Lung (tissue), 12 donors: ENCODE data around the gene RBM6. TPM values are rescaled to one million over a fixed set of nuclear protein-coding genes. Genes with fewer than 3 reads are reported as not detected.

ENCODE experiments used
- ATAC-seq: fragments of 200-7000 bp; cut with Tn5 transposase; one replicate; pipeline ENCODE4 v1.9.1; 2020; ENCODE audit warnings: moderate number of reproducible peaks; ENCODE audit not compliant: insufficient read depth, low FRiP score
- DNase-seq, 3 donors: peaks; one replicate each; pipeline ENCODE4 v3.0.0-alpha.2; 2013 to 2017
- H3K27ac ChIP-seq, 2 donors: one replicate each; pipeline ENCODE4 v1.5.1; 2013; ENCODE audit warnings: mild to moderate bottlenecking in 2 of 2, moderate library complexity in 2 of 2, control low read depth in 1 of 2, inconsistent platforms in 1 of 2, low read depth in 1 of 2, low read length in 1 of 2
- H3K27me3 ChIP-seq, 3 donors: one replicate each; pipeline ENCODE4 v1.5.1; 2013; ENCODE audit warnings: low read length in 2 of 3; ENCODE audit not compliant: control insufficient read depth in 3 of 3, insufficient read depth in 3 of 3
- H3K36me3 ChIP-seq, 4 donors: one replicate each; pipeline ENCODE4 v1.5.1; 2013; ENCODE audit warnings: low read length in 4 of 4, mild to moderate bottlenecking in 1 of 4, moderate library complexity in 1 of 4; ENCODE audit not compliant: control insufficient read depth in 4 of 4, insufficient read depth in 4 of 4
- H3K4me1 ChIP-seq, 5 donors: one replicate each; pipeline ENCODE4 v1.5.1; 2013; ENCODE audit warnings: low read length in 5 of 5, mild to moderate bottlenecking in 2 of 5, moderate library complexity in 1 of 5; ENCODE audit not compliant: control insufficient read depth in 5 of 5, insufficient read depth in 5 of 5
- H3K4me3 ChIP-seq: one replicate; pipeline ENCODE4 v1.5.1; 2013; ENCODE audit warnings: mild to moderate bottlenecking, control low read depth, moderate library complexity
- H3K9ac ChIP-seq, 2 donors: one replicate each; pipeline ENCODE4 v1.5.1; 2013; ENCODE audit warnings: low read length in 2 of 2, control low read depth in 1 of 2; ENCODE audit not compliant: insufficient read depth in 1 of 2
- H3K9me3 ChIP-seq, 4 donors: one replicate each; pipeline ENCODE4 v1.5.1; 2013; ENCODE audit warnings: low read length in 3 of 4, mild to moderate bottlenecking in 1 of 4, moderate library complexity in 1 of 4; ENCODE audit not compliant: control insufficient read depth in 4 of 4, insufficient read depth in 3 of 4
- WGBS, 2 donors: extraction: QIAGEN DNeasy Blood & Tissue Kit; methylation state at CpG; one replicate each; pipeline ENCODE4 v1.1.7; 2013; 5-methylcytosine and 5-hydroxymethylcytosine counted together
- polyA plus RNA-seq, 2 donors: library from polyadenylated mRNA; stranded (reverse); fragments of 200-250 nt; gene quantifications; one replicate each; pipeline ENCODE4 v1.2.1, GENCODE V29; 2013
- total RNA-seq, 2 donors: library from RNA; depleted of rRNA in 1 of 2; stranded (reverse); fragments of >200 nt in 1 of 2; gene quantifications; one replicate each; pipeline ENCODE4 v1.2.1, GENCODE V29; 2014 to 2021
- TF ChIP-seq, protein P1 (sequence below): IDR thresholded peaks from 2 replicates; pipeline ENCODE4 v1.5.1; 2012; ENCODE audit warnings: mild to moderate bottlenecking; ENCODE audit errors: control extremely low read depth, extremely low read depth
- donor health status: control.
- donor health status: control.
- donor health status: Bipolar disorder and iron deficiency.
- donor health status: healthy.
- donor health status: DM: yes; HTN: yes; CAD: no.

Gene RBM6
- total and polyA plus RNA-seq, 4 donors: 42.1 to 126 (median 79.7) TPM

- no peaks in the 10 kb centered on the region for H3K27me3 ChIP-seq
- TF ChIP-seq, protein P1, sequence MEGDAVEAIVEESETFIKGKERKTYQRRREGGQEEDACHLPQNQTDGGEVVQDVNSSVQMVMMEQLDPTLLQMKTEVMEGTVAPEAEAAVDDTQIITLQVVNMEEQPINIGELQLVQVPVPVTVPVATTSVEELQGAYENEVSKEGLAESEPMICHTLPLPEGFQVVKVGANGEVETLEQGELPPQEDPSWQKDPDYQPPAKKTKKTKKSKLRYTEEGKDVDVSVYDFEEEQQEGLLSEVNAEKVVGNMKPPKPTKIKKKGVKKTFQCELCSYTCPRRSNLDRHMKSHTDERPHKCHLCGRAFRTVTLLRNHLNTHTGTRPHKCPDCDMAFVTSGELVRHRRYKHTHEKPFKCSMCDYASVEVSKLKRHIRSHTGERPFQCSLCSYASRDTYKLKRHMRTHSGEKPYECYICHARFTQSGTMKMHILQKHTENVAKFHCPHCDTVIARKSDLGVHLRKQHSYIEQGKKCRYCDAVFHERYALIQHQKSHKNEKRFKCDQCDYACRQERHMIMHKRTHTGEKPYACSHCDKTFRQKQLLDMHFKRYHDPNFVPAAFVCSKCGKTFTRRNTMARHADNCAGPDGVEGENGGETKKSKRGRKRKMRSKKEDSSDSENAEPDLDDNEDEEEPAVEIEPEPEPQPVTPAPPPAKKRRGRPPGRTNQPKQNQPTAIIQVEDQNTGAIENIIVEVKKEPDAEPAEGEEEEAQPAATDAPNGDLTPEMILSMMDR: peak; percentile 26
- H3K27ac ChIP-seq: peak overlapping the region in 1 of 2 donors; percentile 87
- H3K9me3 ChIP-seq: no peaks in the 10 kb centered on the region
- H3K4me1 ChIP-seq: peaks cover 0 to 35% (median 9%) of the 10 kb centered on the region in 5 donors
- peak overlapping the region in 1 of 2 donors; percentile 43 for H3K9ac ChIP-seq
- peaks cover 0 to 25% (median 3%) of the 10 kb centered on the region in 4 donors for H3K36me3 ChIP-seq
- peak; percentile 20 for ATAC-seq
- H3K4me3 ChIP-seq: no peak overlapping the region
- DNase-seq: peak; percentile 69 to 78 (median 76)
- 14 to 17% methylated on average over 14 to 15 of the region's 15 CpGs for WGBS, 2 donors
Measured at GRCh38 chr3:49906073-49906743, 33.7 kb upstream of the RBM6 start.

- H3K9me3 ChIP-seq: no peaks in the 10 kb centered on the region
- no peak overlapping the region for H3K9ac ChIP-seq
- H3K27ac ChIP-seq: no peak overlapping the region
- DNase-seq (no peak), ATAC-seq (no peak)
- 94 to 95% methylated on average over 14 of the region's 14 CpGs for WGBS, 2 donors
- peaks cover 0 to 16% (median 7%) of the 10 kb centered on the region in 5 donors for H3K4me1 ChIP-seq
- no peak overlapping the region for H3K4me3 ChIP-seq
- H3K36me3 ChIP-seq: peaks cover 0 to 36% (median 3%) of the 10 kb centered on the region in 4 donors
- TF ChIP-seq, protein P1: no peak
- no peaks in the 10 kb centered on the region for H3K27me3 ChIP-seq
Measured at GRCh38 chr3:49908373-49909199, 31.4 kb upstream of the RBM6 start.

DNA sequence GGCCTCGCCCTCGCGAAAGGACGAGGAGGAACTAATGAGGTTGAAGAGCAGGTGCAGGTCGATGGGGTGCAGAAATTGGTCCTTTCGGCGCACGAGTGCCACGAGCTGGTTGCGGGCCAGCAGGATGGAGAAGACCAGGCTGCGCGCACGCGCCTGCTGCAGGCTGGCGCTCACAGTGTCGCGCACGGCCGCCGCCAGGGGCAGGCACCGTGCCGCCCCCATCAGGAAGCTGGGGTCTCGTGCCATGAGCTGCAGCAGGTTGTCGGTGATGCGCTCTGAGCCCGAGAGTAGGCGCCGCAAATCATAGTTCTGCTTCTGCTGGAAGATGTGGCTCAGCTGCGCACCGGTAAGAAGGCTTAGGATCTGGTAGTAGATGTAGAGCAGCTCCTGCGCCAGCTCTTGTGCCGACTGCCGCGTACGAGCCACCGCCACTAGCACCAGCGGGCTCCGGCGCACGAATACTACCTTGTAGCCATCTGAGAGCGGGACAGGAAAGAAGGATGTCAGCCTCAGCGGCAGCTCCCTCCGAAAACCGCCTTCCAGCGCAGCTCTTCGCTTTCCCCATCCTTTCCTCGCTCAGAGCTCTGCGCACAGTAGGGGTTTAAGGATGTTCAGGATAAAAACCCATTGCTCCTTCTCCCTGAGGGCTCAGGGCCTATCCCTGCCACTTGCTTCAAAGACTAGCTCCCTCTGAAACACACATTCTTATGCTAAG is 29.4 kb upstream of the RBM6 start:
- Histone ChIP-seq H3K4me3 (no peak overlapping the region), H3K27ac (no peak overlapping the region), H3K9ac (no peak overlapping the region), H3K9me3 (no peaks in the 10 kb centered on the region), H3K36me3 (peaks cover 0 to 36% (median 3%) of the 10 kb centered on the region in 4 donors), H3K27me3 (no peaks in the 10 kb centered on the region), H3K4me1 (peaks cover 0 to 10% (median 2%) of the 10 kb centered on the region in 5 donors)
- 88 to 89% methylated on average over 48 of the region's 48 CpGs for WGBS, 2 donors
- TF ChIP-seq, protein P1: no peak
- DNase-seq: no peak
- no peak for ATAC-seq
